Heart right ventricle (tissue), 16 donors: ENCODE data around the gene OR10AD1. TPM values are rescaled to one million over a fixed set of nuclear protein-coding genes. Genes with fewer than 3 reads are reported as not detected.
A peak's percentile ranks its signal among the peaks of the same experiment; 100 is the strongest.
"Not testable (repeated sequence)": the region's sequence is repeated elsewhere in the genome, so short reads cannot be mapped to it uniquely, and the experiment has no call there.

ENCODE experiments used
- ATAC-seq, 8 donors: fragments of 200-7000 bp; cut with Tn5 transposase; one replicate each; pipeline ENCODE4 v1.9.1; 2020; ENCODE audit warnings: mild to moderate bottlenecking in 8 of 8, moderate library complexity in 8 of 8, moderate number of reproducible peaks in 1 of 8
- DNase-seq, 2 donors: peaks; one replicate each; pipeline ENCODE4 v3.0.0-alpha.2; 2020
- H3K27ac ChIP-seq, 10 donors: fragments of 200-600 bp; sonication (generic) in 2 of 10; one replicate each; pipeline versions ENCODE4 v1.5.0 to v1.8.0; 2020 to 2022; ENCODE audit warnings: mild to moderate bottlenecking in 3 of 10
- H3K27me3 ChIP-seq, 7 donors: fragments of 200-600 bp; one replicate each; pipeline ENCODE4 v1.8.0; 2021 to 2022; ENCODE audit warnings: mild to moderate bottlenecking in 2 of 7
- H3K36me3 ChIP-seq, 9 donors: fragments of 200-600 bp; sonication (generic) in 1 of 9; one replicate each; pipeline versions ENCODE4 v1.5.0 to v1.8.0; 2020 to 2022; ENCODE audit warnings: mild to moderate bottlenecking in 2 of 9
- H3K4me1 ChIP-seq, 9 donors: fragments of 200-600 bp; sonication (generic) in 1 of 9; one replicate each; pipeline versions ENCODE4 v1.5.0 to v1.8.0; 2020 to 2022; ENCODE audit warnings: mild to moderate bottlenecking in 4 of 9
- H3K4me3 ChIP-seq, 10 donors: fragments of 200-600 bp; sonication (generic) in 2 of 10; one replicate each; pipeline versions ENCODE4 v1.5.0 to v1.8.0; 2020 to 2022; ENCODE audit warnings: mild to moderate bottlenecking in 7 of 10, moderate library complexity in 2 of 10
- H3K9me3 ChIP-seq, 11 donors: fragments of 200-600 bp in 10 of 11; sonication (generic) in 2 of 11; one replicate each; pipeline versions ENCODE4 v1.5.0 to v1.8.0; 2013 to 2022; ENCODE audit warnings: mild to moderate bottlenecking in 2 of 11, control low read depth in 1 of 11, moderate library complexity in 1 of 11
- CTCF ChIP-seq, 9 donors: fragments of 200-600 bp; sonication (generic) in 2 of 9; IDR thresholded peaks; one replicate each; pipeline versions ENCODE4 v1.5.0 to v1.8.0; 2021 to 2022; ENCODE audit warnings: antibody characterized with exemption in 9 of 9, mild to moderate bottlenecking in 5 of 9, moderate library complexity in 1 of 9
- WGBS, 2 donors: extraction: QIAGEN DNeasy Blood & Tissue Kit; methylation state at CpG; one replicate each; pipeline ENCODE4 v1.1.7; 2013; ENCODE audit warnings: inconsistent platforms in 1 of 2; 5-methylcytosine and 5-hydroxymethylcytosine counted together
- intact Hi-C, 10 donors: fragments of 100-400 bp; cut with DNase I; formaldehyde crosslinking; loops; one replicate each; pipeline versions ENCODE4 v1.11.1 to v1.14.2; 2022
- polyA plus RNA-seq, 2 donors: library from polyadenylated mRNA; stranded (reverse); fragments of 200-250 nt; gene quantifications; one replicate each; pipeline ENCODE4 v1.2.3, GENCODE V29; 2013
- total RNA-seq, 10 donors: library from RNA; stranded (reverse); fragmentation: NEBNext Ultra II Directional in 3 of 10; extraction: Animal tissue kit (Norgen Biotek cat#: 25700) in 3 of 10; gene quantifications; one replicate each; pipeline versions ENCODE4 v1.2.1 to v1.2.4, GENCODE V29; 2021 to 2023
- donor health status: Arrhythmogenic right ventricular cardiomyopathy.
- donor health status: ischemic (EF 13 %, LVEDD 7.1; RV severe dilation, severe dysfunction).
- donor health status: healthy with polysubstance abuse.
- donor health status: DM: no; HTN: yes; CAD: no.
- donor health status: DM: no; HTN: no; CAD: no.
- donor health status: ischemic (EF 25% LVEDD 6.9; RV normal size, moderate dysfunction).
- donor health status: ischemic (EF 25% LVEDD 5.7; RV mildly dilated, moderate dysfunction).
- donor health status: healthy.
- donor health status: DM: yes; HTN: yes; CAD: no.
- donor health status: Ischemic cardiomyopathy.
- donor health status: ischemic (EF 35%, LVEDD 5.7; RV mildly dilated, moderate dysfunction).
- donor health status: nonischemic (EF 11% LVEDD 7.7; RV severe dilation, severe dysfunction).
- donor health status: DM: yes; HTN: yes; CAD: no.
- donor health status: PGD.
- donor health status: ischemic (EF 29% LVEDD 5.4; RV normal size, mild dysfunction).
- donor health status: nonischemic (EF 23%, LVEDD 6.1; RV moderate dilation, normal function).

Gene OR10AD1
- total and polyA plus RNA-seq, 12 donors = not detected

- 4 to 20% methylated on average over 2 of the region's 2 CpGs for WGBS, 2 donors
- no peaks in the 10 kb centered on the region for H3K36me3 ChIP-seq
- peaks cover 0 to 3% (median 0%) of the 10 kb centered on the region in 11 donors for H3K9me3 ChIP-seq
- DNase-seq (no peak), ATAC-seq (no peak)
- intact Hi-C loops = no loop called here
- peaks cover 0 to 8% (median 0%) of the 10 kb centered on the region in 9 donors for H3K4me1 ChIP-seq
- peaks cover 0 to 9% (median 3%) of the 10 kb centered on the region in 7 donors for H3K27me3 ChIP-seq
- no peak for TF ChIP-seq CTCF (IDR thresholded peaks at IDR 0.05)
- no peak overlapping the region for H3K4me3 ChIP-seq
- no peak overlapping the region for H3K27ac ChIP-seq
Observed at GRCh38 chr12:48221645-48222044, 18.6 kb upstream of the OR10AD1 start.

- H3K4me3 ChIP-seq = no peak overlapping the region
- DNase-seq = no peak
- no peak for TF ChIP-seq CTCF (IDR thresholded peaks at IDR 0.05)
- intact Hi-C loops = no loop called here
- H3K36me3 ChIP-seq = no peaks in the 10 kb centered on the region
- no peak for ATAC-seq
- 93 to 96% methylated on average over 1 of the region's 1 CpG for WGBS, 2 donors
- no peaks in the 10 kb centered on the region for H3K9me3 ChIP-seq
- peaks cover 0 to 15% (median 0%) of the 10 kb centered on the region in 9 donors for H3K4me1 ChIP-seq
- H3K27ac ChIP-seq = no peak overlapping the region
- peaks cover 0 to 14% (median 3%) of the 10 kb centered on the region in 7 donors for H3K27me3 ChIP-seq
Observed at GRCh38 chr12:48220701-48221100, 17.6 kb upstream of the OR10AD1 start.

- DNase-seq = no peak
- Histone ChIP-seq H3K4me1 (peaks cover 0 to 15% (median 0%) of the 10 kb centered on the region in 9 donors), H3K27ac (no peak overlapping the region), H3K4me3 (no peak overlapping the region), H3K9me3 (no peaks in the 10 kb centered on the region), H3K36me3 (no peaks in the 10 kb centered on the region), H3K27me3 (peaks cover 0 to 20% (median 3%) of the 10 kb centered on the region in 7 donors)
- intact Hi-C loops = no loop called here
- 87 to 95% methylated on average over 1 of the region's 1 CpG for WGBS, 2 donors
- TF ChIP-seq CTCF (IDR thresholded peaks at IDR 0.05) = no peak
- ATAC-seq = no peak
Observed at GRCh38 chr12:48219631-48220030, 16.5 kb upstream of the OR10AD1 start.

DNA sequence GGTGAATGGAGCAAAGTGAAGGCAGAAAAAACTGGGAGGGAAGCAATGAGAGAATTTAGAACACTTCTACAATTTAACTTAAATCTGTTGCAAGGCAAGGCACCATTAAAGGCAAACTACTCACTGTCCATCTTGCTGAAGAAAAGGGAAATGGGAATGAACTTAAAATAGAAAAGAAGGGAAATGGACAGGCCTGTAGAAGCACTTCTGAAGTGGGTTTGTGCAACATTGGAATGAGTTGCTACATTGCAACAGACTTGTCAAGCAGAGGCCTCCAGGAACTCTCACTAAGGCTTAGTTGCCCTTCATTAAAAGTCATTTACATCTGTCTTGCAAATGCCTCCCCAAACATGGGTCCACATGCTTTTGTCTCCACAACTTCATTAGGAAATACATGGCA, 13.7 kb upstream of the OR10AD1 start:
- TF ChIP-seq CTCF (IDR thresholded peaks at IDR 0.05) = no peak
- Histone ChIP-seq H3K36me3 (no peaks in the 10 kb centered on the region), H3K4me1 (peaks cover 0 to 15% (median 0%) of the 10 kb centered on the region in 9 donors), H3K9me3 (no peaks in the 10 kb centered on the region), H3K27ac (peak overlapping the region in 1 of 10 donors; percentile 31), H3K4me3 (no peak overlapping the region), H3K27me3 (peaks cover 0 to 20% (median 3%) of the 10 kb centered on the region in 7 donors)
- no peak for DNase-seq
- intact Hi-C loops = no loop called here
- ATAC-seq = peak in 1 of 8 donors; percentile 37

- WGBS, 2 donors = 91 to 96% methylated on average over 1 of the region's 2 CpGs
- ATAC-seq, intact Hi-C loops, H3K27ac ChIP-seq, H3K4me1 ChIP-seq, DNase-seq, H3K27me3 ChIP-seq, H3K4me3 ChIP-seq: not testable (repeated sequence)
- Histone ChIP-seq H3K9me3 (peaks cover 0 to 51% (median 9%) of the 10 kb centered on the region in 11 donors), H3K36me3 (peaks cover 0 to 24% (median 0%) of the 10 kb centered on the region in 9 donors)
Observed at GRCh38 chr12:48209495-48209894, 6.4 kb upstream of the OR10AD1 start.
